Ovary (tissue), 9 donors: ENCODE measurements around the gene NKX2-3. TPM values are rescaled to one million over a fixed set of nuclear protein-coding genes. Genes with fewer than 3 reads are reported as not detected.

Experiments used
- DNase-seq, 5 donors: peaks; one replicate each; pipeline ENCODE4 v3.0.0-alpha.2; 2019 to 2020
- H3K27ac ChIP-seq, 2 donors: fragments of 200-600 bp; one replicate each; pipeline versions ENCODE4 v1.5.1 to v1.8.0; 2019 to 2022
- H3K27me3 ChIP-seq: fragments of 200-600 bp; one replicate; pipeline ENCODE4 v1.8.0; 2022
- H3K36me3 ChIP-seq: fragments of 200-600 bp; sonication (generic); one replicate; pipeline ENCODE4 v1.5.1; 2019
- H3K4me1 ChIP-seq: one replicate; pipeline ENCODE4 v1.8.1; 2013; ENCODE audit warnings: mild to moderate bottlenecking, moderate library complexity; ENCODE audit not compliant: insufficient read depth
- H3K4me3 ChIP-seq: fragments of 200-600 bp; sonication (generic); one replicate; pipeline ENCODE4 v1.5.1; 2017
- H3K9me3 ChIP-seq, 2 donors: fragments of 200-600 bp in 1 of 2; sonication (generic) in 1 of 2; one replicate each; pipeline versions ENCODE4 v1.5.1 to v1.8.1; 2013 to 2019; ENCODE audit warnings: mild to moderate bottlenecking in 1 of 2, moderate library complexity in 1 of 2
- CTCF ChIP-seq, 3 donors: fragments of 450-650 bp in 2 of 3; fragments of 200-600 bp in 1 of 3; IDR thresholded peaks; one replicate each; pipeline versions ENCODE4 v1.5.1 to v1.8.0; 2016 to 2022; ENCODE audit warnings: antibody characterized with exemption in 3 of 3, mild to moderate bottlenecking in 1 of 3
- EP300 ChIP-seq: sonication (generic); formaldehyde crosslinking; IDR thresholded peaks from one replicate; pipeline ENCODE4 v1.6.1; 2017; ENCODE audit warnings: antibody characterized with exemption
- POLR2A ChIP-seq: fragments of 450-650 bp; IDR thresholded peaks from one replicate; pipeline ENCODE4 v1.6.1; 2017; ENCODE audit warnings: antibody characterized with exemption, mild to moderate bottlenecking, moderate library complexity
- WGBS, 3 donors: extraction: QIAGEN DNeasy Blood & Tissue Kit in 1 of 3; methylation state at CpG; one replicate each; pipeline versions ENCODE4 v1.1.5 to v1.1.7; 2013 to 2017; 5-methylcytosine and 5-hydroxymethylcytosine counted together
- intact Hi-C, 4 donors: fragments of 100-400 bp; cut with DNase I; formaldehyde crosslinking; loops; one replicate each; pipeline versions ENCODE4 v1.11.0 to v1.15.1; 2022 to 2023
- polyA plus RNA-seq, 2 donors: library from polyadenylated mRNA; stranded (reverse); fragments of 200-250 nt in 1 of 2; fragments of 350-450 nt in 1 of 2; fragmentation: Illumina TruSeq in 1 of 2; extraction: RNeasy Lipid Tissue Mini Kit (QIAGEN cat#74804) in 1 of 2; gene quantifications; one replicate each; pipeline ENCODE4 v1.2.3, GENCODE V29; 2013 to 2014
- total RNA-seq, 7 donors: library from RNA; depleted of rRNA in 2 of 7; stranded (reverse); fragments of >200 nt in 2 of 7; fragmentation: NEBNext Ultra II Directional in 3 of 7; extraction: Animal tissue kit (Norgen Biotek cat#: 25700) in 3 of 7; gene quantifications; one replicate each; pipeline versions ENCODE4 v1.1.0 to v1.2.4, GENCODE V29; 2016 to 2023
- donor health status: DM: no; HTN: no; CAD: no; lungs with moderate emphysema.
- donor health status: DM: no; HTN: no; CAD: no.
- donor health status: Bipolar disorder and iron deficiency.
- donor health status: DM: yes; HTN: yes; CAD: no.
- donor health status: DM: no; HTN: no; CAD: no.
- donor health status: DM: yes; HTN: yes; CAD: no.

Gene NKX2-3
- total and polyA plus RNA-seq, 9 donors, result 0.07 to 0.18 (median 0.12) TPM; not detected in 6

GRCh38 chr10:99522470-99523250 is 10.1 kb upstream of the NKX2-3 start:
- H3K36me3 ChIP-seq, result no peaks in the 10 kb centered on the region
- peaks cover 0 to 6% of the 10 kb centered on the region in 2 donors for H3K9me3 ChIP-seq
- no peak for DNase-seq
- 5 to 7% (median 7%) methylated on average over 25 to 35 of the region's 35 CpGs for WGBS, 3 donors
- intact Hi-C loops, result no loop called here
- TF ChIP-seq EP300 (no peak), POLR2A (no peak), CTCF (IDR thresholded peaks at IDR 0.05) (no peak)
- H3K4me3 ChIP-seq, result no peak overlapping the region
- no peak overlapping the region for H3K27ac ChIP-seq
- peaks cover 3% of the 10 kb centered on the region for H3K27me3 ChIP-seq
- H3K4me1 ChIP-seq, result no peaks in the 10 kb centered on the region

GRCh38 chr10:99523251-99523773 is 9.4 kb upstream of the NKX2-3 start:
- no peaks in the 10 kb centered on the region for H3K4me1 ChIP-seq
- peaks cover 0 to 6% of the 10 kb centered on the region in 2 donors for H3K9me3 ChIP-seq
- no peaks in the 10 kb centered on the region for H3K36me3 ChIP-seq
- TF ChIP-seq POLR2A (no peak), EP300 (no peak), CTCF (IDR thresholded peaks at IDR 0.05) (no peak)
- no peak overlapping the region for H3K4me3 ChIP-seq
- peaks cover 3% of the 10 kb centered on the region for H3K27me3 ChIP-seq
- DNase-seq, result no peak
- no peak overlapping the region for H3K27ac ChIP-seq
- intact Hi-C loops, result no loop called here
- 2 to 3% (median 3%) methylated on average over 24 to 25 of the region's 25 CpGs for WGBS, 3 donors

- Histone ChIP-seq H3K4me3 (no peak overlapping the region), H3K36me3 (no peaks in the 10 kb centered on the region), H3K27ac (no peak overlapping the region), H3K9me3 (peaks cover 0 to 6% of the 10 kb centered on the region in 2 donors), H3K4me1 (no peaks in the 10 kb centered on the region), H3K27me3 (peaks cover 3% of the 10 kb centered on the region)
- TF ChIP-seq POLR2A (no peak), CTCF (IDR thresholded peaks at IDR 0.05) (no peak), EP300 (no peak)
- DNase-seq, result no peak
- intact Hi-C loops, result no loop called here
- WGBS, 3 donors, result 5 to 11% (median 10%) methylated on average over 9 to 10 of the region's 10 CpGs
Observed at GRCh38 chr10:99524050-99524666, 8.6 kb upstream of the NKX2-3 start.

- H3K27me3 ChIP-seq, result peaks cover 3% of the 10 kb centered on the region
- H3K4me1 ChIP-seq, result no peaks in the 10 kb centered on the region
- no peak overlapping the region for H3K4me3 ChIP-seq
- H3K27ac ChIP-seq, result no peak overlapping the region
- WGBS, 3 donors, result 19 to 26% (median 26%) methylated on average over 10 of the region's 10 CpGs
- H3K36me3 ChIP-seq, result no peaks in the 10 kb centered on the region
- intact Hi-C loops, result no loop called here
- no peak for TF ChIP-seq POLR2A
- no peak for DNase-seq
- peaks cover 0 to 6% of the 10 kb centered on the region in 2 donors for H3K9me3 ChIP-seq
Observed at GRCh38 chr10:99524736-99525380, 7.9 kb upstream of the NKX2-3 start.
